GM03348 (cell line): ENCODE data around the gene FADS6.

Experiments
- DNase-seq: peaks from one replicate; pipeline ENCODE4 v3.0.0; 2012; ENCODE audit warnings: low spot score

The FADS6 gene

DNA sequence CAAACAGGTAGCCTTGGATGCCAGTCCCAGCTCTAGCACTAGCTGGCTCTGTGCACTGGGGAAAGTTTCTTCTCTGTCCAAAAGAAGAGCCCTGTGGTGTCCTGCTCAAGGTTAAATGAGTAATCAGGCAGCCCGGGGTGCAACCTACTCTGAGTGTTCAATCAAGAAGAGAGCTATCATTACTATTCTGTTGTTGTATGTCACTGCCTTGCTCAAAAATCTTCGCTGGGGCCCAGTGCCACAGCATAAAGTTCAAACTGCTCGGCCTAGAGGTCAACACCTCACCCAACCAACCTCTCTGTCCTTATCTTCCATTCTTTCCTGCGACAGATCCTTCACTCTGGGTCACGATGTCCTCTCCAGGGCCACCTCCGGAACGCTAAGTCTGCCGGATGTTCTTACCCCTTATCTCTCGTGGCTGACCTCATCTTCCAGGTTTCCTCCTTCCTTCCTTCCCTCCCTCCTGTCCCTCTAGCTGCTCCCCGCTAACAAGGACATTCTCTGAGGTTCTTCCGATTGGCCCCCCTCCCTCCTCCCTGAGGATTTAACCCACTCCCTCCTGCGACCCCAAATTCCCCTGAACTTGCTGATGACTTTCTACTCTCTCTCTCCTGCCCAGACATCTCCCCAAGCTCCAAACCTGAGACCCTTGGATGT, 25.1 kb downstream of the FADS6 start:
- DNase-seq = no peak

DNA sequence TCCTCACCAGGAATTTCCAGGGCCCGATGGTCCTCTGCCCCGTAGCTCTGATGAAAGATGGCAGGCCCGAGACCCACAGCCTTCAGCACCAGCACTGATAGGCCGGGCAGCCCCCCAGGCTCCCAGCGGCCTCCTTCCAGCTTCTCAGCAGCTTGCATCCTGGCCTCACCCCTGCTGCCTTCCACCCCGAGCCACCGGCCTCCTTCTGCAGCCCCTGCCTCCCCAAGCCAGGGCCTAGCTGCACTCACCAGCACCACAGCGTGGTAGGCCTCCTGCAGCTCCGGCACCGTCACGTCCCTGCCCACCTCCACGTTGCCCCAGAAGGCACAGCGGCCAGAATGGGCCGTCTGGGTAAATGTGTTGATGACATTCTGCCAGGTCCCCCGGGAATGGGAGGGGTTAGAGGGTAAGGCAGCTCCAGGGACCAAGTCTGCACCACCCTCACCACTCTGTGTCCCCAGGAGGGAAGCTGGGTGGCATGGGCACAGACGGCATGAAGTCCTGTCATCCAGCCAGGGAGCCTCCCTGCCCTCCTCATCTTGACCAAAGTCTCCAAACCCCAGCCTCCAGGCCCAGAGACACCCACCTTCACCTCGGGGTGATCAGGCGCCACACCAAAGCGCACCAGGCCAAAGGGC, 27.1 kb downstream of the FADS6 start:
- no peak for DNase-seq

DNA sequence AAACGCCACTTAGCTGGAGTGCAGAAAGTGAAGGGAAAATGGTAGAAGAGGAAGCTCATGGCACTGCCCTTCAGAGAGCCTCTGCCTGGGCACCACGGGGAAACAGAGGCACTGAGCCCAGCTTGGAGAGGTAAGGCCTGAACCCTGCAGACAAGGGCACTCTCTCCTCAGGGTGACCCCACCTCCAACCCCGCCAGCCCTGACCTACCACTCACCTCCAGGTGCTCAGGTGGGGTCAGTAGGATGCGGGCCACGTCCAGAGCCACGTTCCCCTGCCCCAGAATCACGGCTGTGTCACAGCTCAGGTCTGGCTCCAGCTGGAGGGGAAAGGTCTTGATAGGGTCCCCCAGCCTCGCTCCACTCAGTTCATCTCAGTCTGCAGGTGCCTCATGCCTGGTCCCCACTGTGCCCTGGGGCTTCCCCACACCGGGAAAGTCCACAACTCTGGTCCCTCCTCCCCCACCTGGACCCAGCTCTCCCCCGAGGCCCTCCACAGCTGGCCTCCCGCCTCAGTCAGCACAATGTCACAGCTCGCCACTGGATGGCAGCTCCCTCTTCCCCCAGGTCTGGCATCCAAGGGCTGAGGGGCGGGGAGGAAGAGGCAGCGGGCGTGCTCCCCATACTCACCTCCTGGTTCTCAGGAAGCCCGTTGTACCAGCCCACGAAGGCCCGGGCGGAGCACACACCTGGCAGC, 27.8 kb downstream of the FADS6 start:
- DNase-seq = no peak

DNA sequence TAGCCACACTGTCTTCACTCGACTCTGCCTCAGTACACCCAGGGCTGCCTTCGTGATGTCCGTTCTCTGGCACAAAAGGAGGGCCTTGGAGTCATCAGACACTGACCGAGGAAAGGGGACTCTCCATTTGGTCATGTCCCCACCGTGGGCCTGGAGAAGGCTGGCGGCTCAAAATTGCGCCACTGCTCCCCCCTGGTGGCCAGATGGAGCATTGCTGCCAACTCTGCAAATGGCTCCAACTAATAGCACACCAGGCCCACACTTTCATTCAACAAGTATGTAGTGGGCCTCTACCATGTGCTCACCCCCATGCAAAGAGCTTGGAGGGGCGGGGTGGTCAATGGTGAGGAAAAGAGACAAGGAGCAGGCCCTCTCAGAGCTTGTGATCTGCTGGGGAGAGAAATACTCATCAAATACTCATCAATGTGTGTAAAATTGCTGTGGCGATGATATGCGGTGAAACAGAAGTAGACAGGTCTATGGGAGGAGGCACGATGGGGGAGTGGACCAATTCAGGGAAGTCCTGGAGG, 28.5 kb downstream of the FADS6 start:
- peak; percentile 87 for DNase-seq

DNA sequence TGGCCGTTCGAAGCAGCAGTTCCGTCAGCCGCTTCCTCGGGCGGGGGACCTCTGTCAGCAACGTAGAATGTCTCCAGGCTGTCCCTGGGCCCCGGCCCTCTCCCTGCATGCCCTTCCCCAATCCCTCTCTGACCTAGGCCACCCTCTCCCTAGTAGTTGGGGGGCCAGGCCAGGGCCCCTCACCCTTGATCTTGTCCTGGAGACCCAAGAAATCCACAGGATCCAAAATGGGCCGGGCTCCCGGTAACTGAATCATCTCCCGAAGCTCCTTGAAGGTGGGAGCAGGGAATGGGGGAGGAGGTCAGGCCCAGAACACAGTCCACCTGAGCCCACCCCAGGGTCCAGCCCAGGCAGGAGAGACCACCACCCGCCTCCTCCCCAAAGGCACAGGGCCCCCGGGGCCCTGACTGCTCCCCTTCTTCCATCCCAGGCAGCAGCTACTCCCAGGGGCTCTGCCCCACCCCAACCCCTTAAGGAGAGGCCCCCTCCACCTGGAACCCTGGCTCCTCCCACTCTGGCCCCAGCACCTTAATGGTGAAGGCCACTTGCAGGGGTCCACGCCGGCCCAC, 29.1 kb downstream of the FADS6 start:
- DNase-seq = no peak

DNA sequence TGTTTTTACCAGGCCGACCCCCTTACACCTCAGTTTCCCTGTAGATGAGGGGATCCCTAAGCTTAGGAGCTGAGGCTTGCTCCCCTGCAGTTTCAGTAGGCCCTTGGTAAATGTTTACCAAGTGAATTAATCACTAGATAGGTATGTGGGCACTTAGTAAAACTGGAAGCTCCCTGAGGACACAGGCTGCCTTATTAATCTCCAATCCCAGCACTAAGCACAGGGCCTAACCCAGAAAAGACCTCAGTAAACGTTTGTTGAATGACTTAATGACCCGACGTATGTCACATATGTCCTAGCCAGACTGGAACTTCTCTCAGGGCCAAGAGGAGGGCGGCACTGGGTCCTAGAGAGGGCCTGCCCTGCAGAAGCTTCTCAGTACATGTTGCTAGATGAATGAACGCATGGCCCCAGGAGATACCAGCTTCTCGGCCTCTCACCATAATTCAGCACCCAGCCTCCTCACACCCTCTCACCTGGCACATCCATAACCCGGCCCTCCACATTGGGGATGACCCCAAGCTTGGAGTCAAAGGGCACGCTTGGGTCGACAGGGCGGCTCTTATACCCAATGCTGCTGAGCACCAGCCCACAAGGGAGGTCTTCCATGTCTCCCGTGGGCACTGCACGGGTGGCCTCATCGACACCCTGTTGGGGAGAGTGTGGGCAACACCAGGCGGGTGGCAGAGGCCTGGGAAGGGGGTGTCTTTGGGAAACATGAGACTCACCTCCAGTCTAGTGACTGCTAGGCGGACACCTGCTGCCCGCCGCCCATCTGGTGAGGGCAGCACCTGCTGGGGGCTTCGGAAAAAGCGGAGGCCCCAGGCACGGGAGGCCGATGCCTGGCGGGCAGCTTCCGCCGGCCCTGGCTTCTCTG, 29.8 kb downstream of the FADS6 start:
- DNase-seq = no peak

DNA sequence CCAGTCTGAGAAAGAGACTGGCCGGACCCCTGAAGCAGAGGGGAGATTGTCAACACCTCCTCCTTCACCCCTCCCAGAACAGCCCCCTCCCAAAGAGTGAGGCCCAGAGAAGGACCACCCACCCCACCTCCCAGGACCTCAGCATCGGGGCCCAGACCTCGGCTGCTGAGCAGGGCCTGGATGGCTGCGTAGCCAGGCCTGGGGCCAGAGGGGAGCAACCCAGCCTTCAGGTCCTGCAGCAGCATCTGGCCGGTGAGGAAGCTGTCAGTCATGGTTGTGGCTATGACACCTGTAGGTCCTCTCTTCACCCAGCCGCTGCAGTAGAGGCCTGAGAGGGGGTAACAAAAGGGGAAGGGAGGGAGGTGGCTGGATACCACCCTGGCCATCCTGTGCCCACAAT, 30.5 kb downstream of the FADS6 start:
- DNase-seq = no peak

DNA sequence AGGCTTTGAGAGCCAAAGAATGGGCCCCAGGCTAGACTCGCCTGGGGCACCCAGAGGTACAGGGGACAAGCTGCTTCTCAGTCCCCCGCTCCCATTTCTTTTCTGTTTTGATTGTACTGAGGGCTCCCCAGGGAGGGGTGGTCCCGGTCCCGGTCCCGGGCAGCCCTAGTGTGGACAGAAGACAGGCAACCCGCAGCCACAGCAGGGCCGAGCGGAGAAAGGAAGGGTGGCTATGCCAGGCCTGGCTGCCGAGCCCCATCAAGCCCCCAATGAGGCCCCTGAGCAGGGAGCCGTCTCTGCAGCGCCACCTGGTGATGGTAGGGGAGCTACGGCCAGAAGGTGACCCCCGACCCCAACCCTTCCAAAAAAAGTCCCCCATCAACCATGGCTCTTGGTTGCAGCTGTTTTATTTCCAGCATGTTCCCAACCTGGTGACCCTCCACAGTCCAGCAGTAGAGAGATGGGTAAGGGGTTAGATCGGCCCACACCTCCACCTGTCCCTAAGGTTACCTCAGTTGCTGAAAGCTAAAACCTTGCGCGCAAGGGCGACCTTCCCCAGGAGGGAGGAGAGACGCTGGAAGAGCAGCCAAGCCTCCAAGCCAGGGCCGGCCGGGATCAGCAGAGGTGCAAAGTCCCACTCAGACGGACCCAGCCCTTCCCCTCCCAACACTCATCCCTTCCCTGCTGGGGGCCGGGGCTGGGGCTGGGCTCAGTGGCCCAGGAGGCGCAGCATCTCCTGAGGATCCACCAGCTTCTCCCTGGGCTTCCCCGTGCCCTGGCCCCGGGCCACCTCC, 31.1 kb downstream of the FADS6 start:
- DNase-seq = peak; percentile 70

DNA sequence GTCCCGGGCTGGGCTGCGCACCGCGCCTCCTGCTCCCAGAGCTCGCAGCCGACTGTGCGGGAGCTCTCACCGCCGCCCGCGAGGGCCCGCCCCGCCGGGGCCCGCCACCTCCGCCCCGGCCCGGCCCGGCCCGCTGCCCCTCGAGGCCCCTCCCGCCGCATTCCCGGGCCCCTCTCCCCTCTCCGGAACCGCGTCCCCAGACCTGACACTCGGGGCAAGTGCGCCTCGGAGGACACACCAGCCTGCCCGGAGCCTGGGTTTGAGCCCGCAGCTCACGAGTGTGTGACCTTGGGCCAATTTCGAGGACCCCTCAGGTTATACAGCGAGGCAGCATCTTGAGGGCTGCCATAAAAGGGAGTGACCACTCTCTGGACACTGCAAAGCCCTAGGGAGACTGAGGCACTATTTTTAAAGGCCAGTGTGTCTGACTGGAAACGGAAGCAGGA, 31.7 kb downstream of the FADS6 start:
- no peak for DNase-seq

DNA sequence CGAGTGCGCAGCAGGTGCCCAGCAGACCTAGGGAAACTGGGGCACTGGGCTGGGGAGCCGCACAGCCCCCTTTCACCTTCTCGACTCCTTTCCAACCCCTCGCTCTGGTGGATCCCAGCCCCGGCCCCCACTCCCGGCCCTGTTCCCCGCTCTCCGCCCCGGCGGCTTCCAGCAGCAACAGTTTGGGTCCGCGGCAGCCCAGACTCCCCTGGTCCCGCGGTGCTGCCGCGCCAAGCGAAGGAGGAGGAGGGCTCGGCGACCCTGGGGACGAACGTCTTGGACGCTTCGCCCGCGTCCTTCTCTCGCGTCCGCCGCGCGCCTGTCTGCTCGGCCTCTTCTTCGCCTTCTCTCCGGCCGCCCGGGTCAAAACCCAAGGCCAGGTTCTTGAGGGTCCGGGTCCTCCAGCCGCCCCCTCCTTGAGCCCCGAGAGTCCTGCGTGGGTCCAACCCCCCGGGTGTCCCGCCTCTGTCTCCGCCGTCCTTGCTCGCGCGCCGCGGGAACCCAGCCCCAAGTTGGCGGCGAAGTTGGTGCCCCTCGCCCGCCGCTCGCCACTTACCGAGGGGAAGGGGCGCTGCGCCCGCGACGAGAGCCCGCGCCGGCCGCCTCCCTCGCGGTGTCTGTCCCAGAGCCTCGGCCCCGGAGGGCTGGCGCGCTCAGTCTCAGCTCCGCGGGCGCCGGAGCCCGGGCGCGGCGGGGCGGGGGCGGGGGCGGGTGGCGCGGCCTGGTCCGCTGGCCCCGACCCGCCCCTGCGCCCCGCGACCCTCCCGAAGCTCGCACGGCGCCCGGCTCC, 32.4 kb downstream of the FADS6 start:
- DNase-seq = no peak

DNA sequence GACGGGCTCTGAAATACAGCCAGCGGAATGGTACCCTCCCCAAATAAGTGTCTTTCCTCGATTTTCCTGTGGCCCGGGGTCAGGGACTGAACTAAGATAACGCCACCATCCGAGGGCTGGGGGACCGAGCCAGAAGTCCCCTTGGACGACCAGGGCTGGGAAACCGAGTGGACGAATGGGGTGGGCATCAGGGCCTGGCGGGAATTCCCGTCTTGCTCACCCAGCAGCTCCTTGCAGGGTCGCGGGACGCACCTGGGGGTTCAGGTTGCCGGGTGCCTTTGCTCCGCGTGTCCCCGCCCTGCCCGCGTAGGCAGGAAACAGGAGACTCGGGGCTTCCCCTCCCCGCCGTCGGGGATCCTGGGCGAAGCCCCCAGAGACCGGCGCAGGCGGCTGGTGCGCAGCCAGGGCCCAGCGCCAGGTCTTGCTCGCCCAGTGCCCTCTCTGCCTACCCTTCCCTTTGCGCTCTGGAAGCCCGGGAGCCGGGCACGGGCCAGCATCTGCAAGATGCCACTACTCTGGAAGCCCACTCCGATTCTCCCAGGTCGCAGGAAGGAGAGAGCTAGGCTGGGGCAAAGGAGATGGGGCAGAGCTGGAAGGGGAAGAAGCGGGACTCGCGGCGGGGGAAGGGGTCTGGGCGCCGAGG, 33.1 kb downstream of the FADS6 start:
- no peak for DNase-seq

DNA sequence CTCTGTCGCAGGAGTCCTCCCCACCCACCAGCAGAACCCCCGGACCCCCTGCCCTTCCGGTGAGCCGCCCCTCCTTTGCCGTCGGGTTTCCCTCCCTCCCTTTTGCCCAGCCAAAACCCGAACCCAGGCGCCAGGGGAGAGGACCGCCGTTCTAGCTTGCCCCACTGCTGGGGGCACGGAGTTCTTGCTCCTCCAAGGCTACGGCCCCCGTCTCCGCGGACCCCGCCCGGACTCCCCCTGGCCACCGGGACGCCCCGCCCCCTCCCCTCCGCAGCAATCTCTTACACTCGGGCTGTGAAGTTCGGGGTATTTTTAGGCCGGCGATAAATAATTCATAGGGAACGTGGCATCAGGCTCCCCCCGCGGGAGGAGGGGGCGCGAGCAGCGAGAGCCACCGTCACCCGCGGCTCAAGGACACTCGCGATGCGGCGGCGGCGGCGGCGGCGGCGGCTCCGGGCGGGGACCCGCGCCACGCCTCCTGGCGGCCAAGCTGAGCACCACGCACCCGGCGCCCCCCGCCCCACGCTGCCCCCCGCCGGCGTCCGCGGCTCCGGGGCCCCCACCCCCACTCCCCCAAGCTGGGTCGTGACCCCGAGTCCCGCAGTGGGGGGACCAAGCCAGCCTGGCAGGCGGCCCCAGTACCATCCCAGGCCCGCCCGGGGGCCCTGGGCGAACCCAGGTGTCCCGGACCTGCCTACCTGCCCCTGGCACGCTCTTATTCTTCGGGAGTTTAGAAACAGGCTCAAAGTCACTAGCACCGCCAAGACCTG, 33.8 kb downstream of the FADS6 start, which contains the start of gene GRIN2C:
GRIN2C (minus strand) TSS at position 427 of the 770 bp plus-strand sequence. CDS start 4,793 bp downstream, outside the sequence.
- DNase-seq = peak; percentile 54

DNA sequence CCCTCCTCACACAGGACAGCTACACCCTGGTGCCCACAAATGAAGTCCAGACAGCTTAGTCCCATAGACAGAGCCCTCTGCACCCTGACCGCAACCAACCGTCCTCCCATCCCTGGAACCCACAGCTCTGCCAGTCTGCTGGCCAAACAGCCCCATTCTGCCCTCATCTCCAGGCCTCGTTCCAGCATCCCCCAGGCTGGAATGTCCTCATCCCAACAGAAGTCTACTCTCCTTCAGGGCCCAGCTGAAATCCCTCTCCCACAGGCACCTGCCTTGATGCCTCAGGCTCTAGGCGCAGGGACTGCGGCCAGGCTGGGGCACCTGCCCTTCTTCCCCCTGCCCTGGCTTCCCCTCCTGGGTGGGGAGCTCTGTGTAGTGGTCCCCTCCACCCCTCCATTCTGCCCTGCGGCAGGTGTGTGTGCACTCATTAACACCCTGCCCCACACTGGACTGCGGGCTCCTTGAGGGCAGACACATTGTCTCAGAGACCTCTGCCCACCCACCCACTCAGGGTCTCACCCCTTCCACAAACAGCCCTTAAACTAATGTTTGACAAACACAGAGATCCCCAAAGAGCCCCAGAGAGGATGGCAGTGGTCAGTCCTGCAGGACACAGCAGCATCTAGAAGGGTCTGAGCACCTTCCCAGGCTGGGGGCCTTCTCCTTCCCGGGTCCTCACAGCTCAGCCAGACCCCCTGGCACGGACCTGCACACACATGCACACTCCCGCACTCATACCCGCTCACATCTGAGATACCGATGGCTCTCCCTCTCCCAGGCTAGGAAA, 34.6 kb downstream of the FADS6 start:
- no peak for DNase-seq

DNA sequence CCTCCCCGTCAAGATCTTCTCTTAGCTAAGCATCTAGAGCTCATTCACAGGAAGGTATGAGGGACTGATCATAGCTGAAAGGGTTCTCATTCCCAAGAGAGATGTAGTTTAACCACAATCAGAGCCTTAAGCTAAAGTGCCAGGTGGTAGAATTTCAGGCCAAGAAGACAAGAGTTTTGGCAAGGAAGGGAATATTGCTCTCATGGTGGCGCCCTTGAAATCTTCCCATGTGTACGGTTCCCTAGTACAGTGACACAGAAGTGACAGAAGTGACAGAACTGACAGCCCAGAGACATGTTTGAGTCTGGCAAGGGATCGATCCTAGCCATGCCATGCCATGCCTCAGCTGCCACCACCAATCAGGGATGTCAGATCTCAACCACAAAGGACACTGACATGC, 36.2 kb downstream of the FADS6 start:
- no peak for DNase-seq

DNA sequence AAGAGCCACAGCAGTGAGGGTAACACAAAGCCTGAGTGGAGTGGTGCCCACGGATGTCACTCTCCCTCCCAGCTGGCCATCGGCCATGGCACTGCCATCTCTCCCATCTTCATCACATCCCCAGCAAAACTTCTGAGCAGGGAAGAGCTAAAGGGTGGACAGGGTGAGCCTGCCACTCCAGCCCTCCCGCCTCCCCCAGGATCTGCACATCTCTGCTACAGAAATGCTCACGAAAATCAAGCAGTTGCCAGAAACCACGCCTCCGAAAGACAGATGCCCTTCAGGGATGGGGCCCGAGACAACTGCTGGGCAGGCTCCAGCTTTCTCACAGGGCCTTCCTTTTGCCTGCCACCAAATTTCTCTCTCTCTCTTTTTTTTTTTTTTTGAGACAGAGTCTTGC, 37.3 kb downstream of the FADS6 start:
- no peak for DNase-seq

DNA sequence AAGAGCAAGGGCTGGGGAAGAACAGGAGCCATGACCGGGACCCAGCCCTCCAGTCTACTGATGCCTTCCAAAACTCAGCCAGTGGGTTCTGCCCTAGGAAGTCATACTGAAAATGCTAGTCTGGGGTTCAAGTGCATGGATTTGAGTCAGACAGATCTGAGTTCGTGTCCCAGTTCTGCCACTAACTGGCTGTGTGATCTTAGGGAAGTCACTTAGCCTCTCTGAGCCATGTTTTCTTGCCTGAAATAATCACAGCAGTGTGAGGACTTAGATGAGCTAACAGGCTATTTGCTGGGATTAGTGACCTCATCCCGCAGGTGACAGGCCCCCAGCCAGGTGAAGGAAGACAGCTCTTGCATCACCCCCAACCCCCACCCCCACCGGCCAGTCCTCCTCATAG, 38.1 kb downstream of the FADS6 start:
- DNase-seq = no peak

DNA sequence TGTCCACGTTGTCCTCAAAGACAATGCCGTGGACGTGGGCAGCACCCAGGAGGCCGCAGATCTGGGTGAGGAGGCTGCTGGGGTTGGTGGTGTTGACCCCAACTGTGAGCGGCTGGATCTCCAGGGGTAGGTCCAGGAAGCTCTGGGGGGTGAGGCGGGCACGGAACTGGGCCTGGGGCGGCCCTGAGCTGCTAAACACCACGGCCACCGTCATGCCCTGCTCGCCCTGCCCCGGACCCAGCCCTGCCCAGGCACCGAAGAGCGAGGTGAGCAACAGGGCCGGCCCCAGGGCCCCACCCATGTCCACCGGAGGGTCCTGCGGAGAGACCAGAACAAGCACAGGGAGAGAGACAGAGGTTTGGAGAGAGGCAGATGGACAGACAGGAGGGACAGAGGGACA, 38.6 kb downstream of the FADS6 start:
- no peak for DNase-seq

DNA sequence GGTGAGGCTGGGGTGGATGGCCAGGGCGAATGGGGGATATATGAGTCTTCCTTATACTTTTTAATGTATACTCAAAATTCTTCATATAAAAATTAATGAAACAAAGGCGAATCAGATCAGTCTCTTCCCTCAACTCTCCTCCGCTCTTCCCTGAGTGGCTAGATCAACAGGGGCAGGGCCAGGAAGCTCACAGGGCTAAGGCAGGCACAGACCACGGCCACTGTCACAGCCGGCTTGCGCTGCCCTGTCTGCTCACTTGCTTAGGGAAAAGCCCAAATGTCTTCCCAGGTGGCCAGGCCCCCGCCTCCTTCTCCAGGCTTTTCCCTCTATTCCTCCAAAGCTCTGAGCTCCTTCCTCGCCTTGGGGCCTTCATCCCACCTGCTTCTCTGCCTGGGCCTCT, 39.8 kb downstream of the FADS6 start:
- no peak for DNase-seq
